Spinal cord (tissue), 10 donors: ENCODE measurements around the gene RORC. TPM values are rescaled to one million over a fixed set of nuclear protein-coding genes. Genes with fewer than 3 reads are reported as not detected.
"Not testable (repeated sequence)": the region's sequence is repeated elsewhere in the genome, so short reads cannot be mapped to it uniquely, and the experiment has no call there.

Experiments used
- DNase-seq, 6 donors: peaks; one replicate each; pipeline versions ENCODE4 v3.0.0 to v3.0.0-alpha.2; 2013 to 2015; ENCODE audit warnings: low spot score in 6 of 6, low read depth in 4 of 6
- H3K27ac ChIP-seq: one replicate; pipeline ENCODE4 v1.5.1; 2013; ENCODE audit warnings: low read depth, low read length, control low read depth
- H3K27me3 ChIP-seq: one replicate; pipeline ENCODE4 v1.6.1; 2013; ENCODE audit warnings: low read length; ENCODE audit not compliant: control insufficient read depth, insufficient read depth
- H3K36me3 ChIP-seq: one replicate; pipeline ENCODE4 v1.6.1; 2013; ENCODE audit warnings: low read length; ENCODE audit not compliant: control insufficient read depth, insufficient read depth
- H3K4me1 ChIP-seq: one replicate; pipeline ENCODE4 v1.6.1; 2013; ENCODE audit warnings: low read length; ENCODE audit not compliant: control insufficient read depth, insufficient read depth
- H3K4me3 ChIP-seq: one replicate; pipeline ENCODE4 v1.5.1; 2013; ENCODE audit warnings: low read depth, low read length, control low read depth
- H3K9me3 ChIP-seq: one replicate; pipeline ENCODE4 v1.6.1; 2013; ENCODE audit warnings: low read length; ENCODE audit not compliant: control insufficient read depth, insufficient read depth
- WGBS: methylation state at CpG from one replicate; pipeline ENCODE4 v1.1.5; 2013; ENCODE audit warnings: missing lambda C conversion rate; ENCODE audit not compliant: insufficient coverage; 5-methylcytosine and 5-hydroxymethylcytosine counted together
- polyA plus RNA-seq, 2 donors: library from polyadenylated mRNA; unstranded; fragments of 120-200 nt; gene quantifications; one replicate each; pipeline ENCODE4 v1.2.1, GENCODE V29; 2013; ENCODE audit not compliant: insufficient read length in 2 of 2
- total RNA-seq, 2 donors: library from RNA; depleted of rRNA in 1 of 2; stranded (reverse); fragments of 120-200 nt in 1 of 2; fragments of >200 nt in 1 of 2; gene quantifications; one replicate each; pipeline versions ENCODE4 v1.2.3 to v1.2.4, GENCODE V29; 2013 to 2014
- donor health status: healthy.

The RORC gene
- total and polyA plus RNA-seq, 4 donors: 0.15 to 0.44 (median 0.17) TPM; not detected in 1

DNA sequence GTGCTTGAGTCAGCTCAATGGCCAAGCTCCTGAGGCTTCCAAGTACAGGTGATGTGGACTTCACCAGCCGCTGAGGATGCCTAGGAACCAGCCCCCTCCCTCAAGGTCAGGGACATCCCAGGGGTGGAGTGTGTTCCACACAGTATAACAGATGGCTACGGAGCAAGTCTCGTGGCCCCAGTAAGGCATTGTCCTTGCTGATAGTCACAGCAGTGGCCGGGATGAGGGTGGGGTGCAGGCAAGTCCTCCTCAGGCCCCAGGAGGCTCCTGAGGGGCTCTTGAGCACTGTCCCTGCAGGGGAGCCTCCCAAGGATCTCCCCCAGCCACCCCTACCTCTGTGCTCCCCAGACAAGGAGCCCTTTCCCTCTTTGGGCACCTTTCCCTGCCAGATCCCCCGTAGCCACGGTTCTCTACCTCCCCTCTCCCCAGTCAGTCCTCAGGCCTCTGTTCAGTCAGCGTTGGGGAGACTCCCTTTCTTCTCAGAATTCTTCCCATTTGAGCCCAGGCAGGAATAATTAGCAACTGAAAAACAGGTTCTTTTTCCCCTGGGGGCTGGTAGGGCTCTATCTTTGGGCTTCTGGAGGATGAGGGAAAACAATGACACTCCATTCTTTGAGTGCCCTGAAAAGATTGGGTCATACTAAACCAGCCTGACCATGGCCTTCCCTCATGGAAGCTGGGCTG is 29.0 kb upstream of the RORC start:
- DNase-seq: no peak
- Histone ChIP-seq H3K36me3 (no peaks in the 10 kb centered on the region), H3K4me3 (no peak overlapping the region), H3K4me1 (no peaks in the 10 kb centered on the region), H3K27me3 (no peaks in the 10 kb centered on the region), H3K9me3 (no peaks in the 10 kb centered on the region), H3K27ac (no peak overlapping the region)
- 67% methylated on average over 6 of the region's 7 CpGs for WGBS

GRCh38 chr1:151859891-151860293 is 28.3 kb upstream of the RORC start:
- no peaks in the 10 kb centered on the region for H3K36me3 ChIP-seq
- WGBS: 77% methylated on average over 3 of the region's 6 CpGs
- no peak for DNase-seq

GRCh38 chr1:151858886-151859665 is 27.5 kb upstream of the RORC start:
- 87% methylated on average over 6 of the region's 6 CpGs for WGBS
- Histone ChIP-seq H3K27ac (no peak overlapping the region), H3K27me3 (no peaks in the 10 kb centered on the region), H3K9me3 (no peaks in the 10 kb centered on the region), H3K4me1 (no peaks in the 10 kb centered on the region), H3K36me3 (no peaks in the 10 kb centered on the region), H3K4me3 (no peak overlapping the region)
- DNase-seq: no peak

More at GRCh38 chr1:151859891-151860293, 28.3 kb upstream of the RORC start:
- H3K27ac ChIP-seq: no peak overlapping the region
- H3K4me3 ChIP-seq: no peak overlapping the region
- H3K9me3 ChIP-seq: no peaks in the 10 kb centered on the region
- no peaks in the 10 kb centered on the region for H3K4me1 ChIP-seq
- H3K27me3 ChIP-seq: no peaks in the 10 kb centered on the region

DNA sequence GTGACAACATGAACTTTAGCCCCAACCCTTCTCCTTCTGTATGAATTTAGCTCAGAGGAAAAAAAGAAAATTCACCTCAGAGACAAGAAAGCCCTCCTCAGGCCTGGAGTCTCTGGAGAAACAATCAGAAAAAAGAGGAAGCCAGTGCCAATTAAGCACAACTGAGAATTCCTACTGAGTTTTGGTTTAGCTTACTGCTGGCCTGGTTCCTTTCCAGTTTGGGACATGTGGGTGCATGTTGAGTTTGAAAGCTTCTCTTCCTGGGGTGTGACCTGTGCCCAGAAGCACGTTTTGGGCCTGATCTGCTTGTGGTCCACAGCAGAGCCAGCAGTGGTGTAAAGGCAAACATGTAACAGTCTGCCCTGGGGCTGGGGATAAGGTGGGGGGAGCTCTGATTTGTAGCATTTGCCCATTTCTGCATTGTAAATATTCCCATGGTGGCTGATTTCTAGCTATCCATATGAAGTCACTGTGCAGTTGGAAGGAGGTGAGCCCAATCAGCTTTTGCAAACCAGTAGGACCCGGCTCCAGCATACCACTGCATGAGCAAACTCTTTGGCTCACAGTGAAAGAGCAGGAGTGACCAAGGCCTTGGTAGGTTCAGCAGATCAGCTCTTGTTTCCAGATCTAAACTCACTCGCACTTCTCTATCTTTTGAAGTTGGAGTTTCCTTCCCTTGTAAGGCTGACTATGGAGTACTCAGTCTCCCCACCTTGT is 26.6 kb upstream of the RORC start:
- H3K4me1 ChIP-seq: no peaks in the 10 kb centered on the region
- no peak overlapping the region for H3K4me3 ChIP-seq
- no peak overlapping the region for H3K27ac ChIP-seq
- no peaks in the 10 kb centered on the region for H3K36me3 ChIP-seq
- WGBS: 76% methylated on average over 3 of the region's 3 CpGs
- no peaks in the 10 kb centered on the region for H3K9me3 ChIP-seq
- DNase-seq: no peak
- no peaks in the 10 kb centered on the region for H3K27me3 ChIP-seq

DNA sequence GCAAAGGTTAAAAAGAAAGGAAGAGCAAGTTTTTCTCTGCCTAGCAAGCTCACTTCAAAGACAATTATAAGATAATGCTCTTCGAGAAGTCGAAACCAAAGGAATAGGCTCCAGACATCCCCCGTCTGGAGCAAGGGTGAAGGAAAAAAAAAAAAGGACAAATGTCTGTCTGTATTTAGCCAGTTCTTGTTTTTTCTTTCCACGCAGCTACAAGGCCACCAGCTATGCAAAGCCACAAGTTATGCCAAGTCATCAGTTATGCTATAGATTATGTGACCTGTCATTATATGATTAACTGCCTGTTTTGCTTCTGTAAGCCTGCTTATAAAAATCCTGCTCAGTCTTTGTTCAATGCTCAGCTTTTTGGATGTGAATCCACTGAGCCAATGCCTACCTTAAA is 24.3 kb upstream of the RORC start:
- WGBS: no CpG with 5 or more reads among the region's 4 CpGs

GRCh38 chr1:151855516-151855915 is 23.9 kb upstream of the RORC start:
- not testable (repeated sequence) for H3K27ac ChIP-seq, H3K4me1 ChIP-seq, H3K36me3 ChIP-seq, DNase-seq, H3K27me3 ChIP-seq, H3K4me3 ChIP-seq, H3K9me3 ChIP-seq
- WGBS: 81% methylated on average over 6 of the region's 8 CpGs

More for the DNA sequence above, 24.3 kb upstream of the RORC start:
- Histone ChIP-seq H3K36me3 (no peaks in the 10 kb centered on the region), H3K27me3 (no peaks in the 10 kb centered on the region), H3K9me3 (no peaks in the 10 kb centered on the region), H3K4me3 (no peak overlapping the region), H3K27ac (no peak overlapping the region), H3K4me1 (no peaks in the 10 kb centered on the region)
- no peak for DNase-seq

DNA sequence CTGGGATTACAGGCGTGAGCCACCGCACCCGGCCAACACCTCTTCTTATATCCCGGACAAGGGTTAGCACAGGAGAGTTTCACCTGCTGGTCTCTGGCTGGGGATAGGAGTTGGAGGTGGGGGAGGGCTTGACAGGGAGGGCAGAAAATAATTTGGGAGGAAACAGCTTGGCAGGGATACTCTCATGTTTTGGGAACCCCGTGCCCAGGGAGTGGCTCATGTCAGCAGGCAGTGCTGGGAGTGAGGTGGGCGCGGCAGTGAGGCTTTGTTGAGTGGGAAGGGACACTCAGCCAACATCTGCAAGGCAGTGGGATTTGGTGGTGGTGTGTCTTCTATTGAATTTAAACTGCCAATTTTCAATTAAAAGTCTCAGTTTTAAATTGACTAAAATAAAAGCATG is 23.1 kb upstream of the RORC start:
- no peak for DNase-seq
- 94% methylated on average over 7 of the region's 7 CpGs for WGBS
- H3K4me1 ChIP-seq: no peaks in the 10 kb centered on the region
- H3K4me3 ChIP-seq: no peak overlapping the region
- peaks cover 3% of the 10 kb centered on the region for H3K27me3 ChIP-seq
- no peaks in the 10 kb centered on the region for H3K36me3 ChIP-seq
- no peaks in the 10 kb centered on the region for H3K9me3 ChIP-seq
- no peak overlapping the region for H3K27ac ChIP-seq

GRCh38 chr1:151853411-151853943 is 21.9 kb upstream of the RORC start, which contains the start of gene THEM5:
TSS of gene THEM5 (minus strand) at chr1:151853712. CDS start at chr1:151853565, 147 bp downstream.
- Histone ChIP-seq H3K4me3 (no peak within 1 kb of the TSS), H3K4me1 (no peaks in the 10 kb centered on the region), H3K27ac (no peak within 1 kb of the TSS), H3K9me3 (no peaks in the 10 kb centered on the region), H3K36me3 (no peaks in the 10 kb centered on the region), H3K27me3 (peaks cover 3% of the 10 kb centered on the region)
- WGBS: 63% methylated on average over 4 of the region's 5 CpGs
- no peak for DNase-seq

- H3K36me3 ChIP-seq: no peaks in the 10 kb centered on the region
- DNase-seq: no peak
- H3K27me3 ChIP-seq: peaks cover 3% of the 10 kb centered on the region
- H3K4me3 ChIP-seq: no peak overlapping the region
- H3K9me3 ChIP-seq: no peaks in the 10 kb centered on the region
- H3K27ac ChIP-seq: no peak overlapping the region
- 90% methylated on average over 4 of the region's 4 CpGs for WGBS
- peaks cover 4% of the 10 kb centered on the region for H3K4me1 ChIP-seq
These were observed 21.1 kb upstream of the RORC start for GRCh38 chr1:151852733-151853132.
